GM21390 (cell line): ENCODE results near the gene MAST4.

Experiments used
- ATAC-seq: cut with Tn5 transposase; IDR thresholded peaks from one replicate; pipeline ENCODE4 v1.9.1; 2021; ENCODE audit not compliant: unreplicated experiment

Gene MAST4

GRCh38 chr5:66947458-66947857 is 351.3 kb downstream of the MAST4 start:
- ATAC-seq = no peak

GRCh38 chr5:66949066-66949465 is 352.9 kb downstream of the MAST4 start:
- no peak for ATAC-seq

- ATAC-seq = no peak
Observed at GRCh38 chr5:66952153-66952552, 356.0 kb downstream of the MAST4 start.

- ATAC-seq = no peak
Observed at GRCh38 chr5:66956439-66956838, 360.2 kb downstream of the MAST4 start.

GRCh38 chr5:66958201-66958979 is 362.2 kb downstream of the MAST4 start:
- no peak for ATAC-seq

GRCh38 chr5:66958980-66959641 is 362.9 kb downstream of the MAST4 start:
- no peak for ATAC-seq

GRCh38 chr5:66959653-66960052 is 363.5 kb downstream of the MAST4 start:
- no peak for ATAC-seq

- ATAC-seq = no peak
Observed at GRCh38 chr5:66960369-66961137, 364.4 kb downstream of the MAST4 start.

- no peak for ATAC-seq
Observed at GRCh38 chr5:66963559-66963971, 367.4 kb downstream of the MAST4 start.

- no peak for ATAC-seq
Observed at GRCh38 chr5:66966439-66966838, 370.2 kb downstream of the MAST4 start.

GRCh38 chr5:66967102-66967501 is 370.9 kb downstream of the MAST4 start:
- no peak for ATAC-seq

- ATAC-seq = no peak
Observed at GRCh38 chr5:66967826-66968262, 371.7 kb downstream of the MAST4 start.

GRCh38 chr5:66969484-66969883 is 373.3 kb downstream of the MAST4 start:
- no peak for ATAC-seq

- ATAC-seq = no peak
Observed at GRCh38 chr5:66969963-66970362, 373.8 kb downstream of the MAST4 start.

- no peak for ATAC-seq
Observed at GRCh38 chr5:66972004-66972403, 375.8 kb downstream of the MAST4 start.

- no peak for ATAC-seq
Observed at GRCh38 chr5:66974256-66974655, 378.1 kb downstream of the MAST4 start.

- ATAC-seq = no peak
Observed at GRCh38 chr5:66976108-66976507, 379.9 kb downstream of the MAST4 start.

GRCh38 chr5:66979738-66980137 is 383.5 kb downstream of the MAST4 start:
- ATAC-seq = no peak

GRCh38 chr5:66981266-66982055 is 385.3 kb downstream of the MAST4 start:
- no peak for ATAC-seq

- no peak for ATAC-seq
Observed at GRCh38 chr5:66982056-66982387, 385.8 kb downstream of the MAST4 start.

- ATAC-seq = no peak
Observed at GRCh38 chr5:66982470-66982869, 386.3 kb downstream of the MAST4 start.
